ENCODE measurements around the gene EZH2. TPM values are rescaled to one million over a fixed set of nuclear protein-coding genes. Genes with fewer than 3 reads are reported as not detected.

EZH2 gene
- polyA plus RNA-seq, 5 donors = 35.0 to 61.3 (median 48.7) TPM

DNA sequence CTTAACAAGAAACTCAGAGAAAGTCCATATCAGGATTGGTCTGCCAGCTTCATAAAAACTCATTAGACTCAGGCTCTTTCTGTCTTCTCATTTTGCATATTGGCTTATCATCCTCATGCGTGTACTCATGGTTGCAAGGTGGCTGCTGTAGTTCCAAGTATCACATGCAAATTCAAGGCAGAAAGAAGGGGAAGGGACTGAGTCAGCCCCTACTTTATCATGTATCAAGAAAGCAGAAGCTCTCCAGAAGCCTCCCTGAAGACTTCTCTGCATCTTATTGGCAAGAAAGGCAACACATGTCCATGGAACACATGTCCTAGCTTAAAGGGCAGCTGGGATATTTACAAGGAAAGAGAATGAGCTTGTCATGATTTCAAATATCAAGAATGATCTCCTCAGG is 19.4 kb upstream of the EZH2 start:
- no peak for DNase-seq

DNA sequence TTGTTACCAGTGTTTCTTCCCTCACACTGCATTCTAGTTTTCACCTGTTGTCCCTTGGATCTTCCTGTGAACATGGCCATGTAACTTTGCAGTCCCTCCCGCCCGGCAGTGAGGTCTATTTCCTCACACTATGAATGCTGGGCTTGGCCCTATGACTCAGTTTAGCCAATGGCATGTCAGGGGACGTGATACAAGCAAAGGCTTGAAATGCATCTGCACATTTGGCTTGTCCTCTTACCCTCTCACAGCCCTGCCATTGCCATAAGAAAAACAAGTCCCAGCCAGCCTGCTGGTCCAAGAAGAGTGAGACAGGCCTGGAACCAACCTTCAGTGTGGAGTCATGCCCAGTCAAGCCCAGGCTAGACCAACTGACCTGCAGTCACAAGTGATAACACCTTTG is 17.1 kb upstream of the EZH2 start:
- DNase-seq = no peak

DNA sequence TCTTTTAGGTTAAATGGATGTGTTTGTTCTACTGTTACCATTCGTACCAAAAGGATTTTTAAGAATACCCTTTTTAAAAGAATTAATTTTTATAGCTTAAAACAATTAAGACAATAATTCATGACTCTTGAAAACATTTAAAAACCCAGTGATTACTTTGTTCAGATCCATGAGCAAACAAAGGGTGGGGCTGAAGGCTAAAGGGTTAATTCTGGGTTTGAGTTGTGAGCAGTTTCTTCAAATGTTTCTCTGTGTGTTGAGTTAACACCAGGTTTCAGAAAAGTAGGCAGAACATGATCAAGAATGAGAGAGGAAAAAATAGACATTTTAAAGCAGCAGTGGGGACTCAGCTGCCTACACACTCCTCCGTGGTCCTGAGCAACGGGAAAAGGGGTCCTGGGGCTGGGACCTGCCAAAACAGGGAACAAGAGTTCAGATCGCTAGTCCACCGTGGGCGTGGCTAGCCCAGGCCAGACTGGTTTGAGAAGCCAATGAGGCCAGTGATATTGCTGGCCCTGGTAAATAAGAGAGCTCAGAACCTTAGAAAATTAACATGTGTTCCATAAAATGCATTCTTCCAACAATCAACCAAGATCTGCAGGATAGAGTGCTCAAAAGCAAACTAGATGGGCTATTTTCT is 14.9 kb upstream of the EZH2 start:
- no peak for DNase-seq

DNA sequence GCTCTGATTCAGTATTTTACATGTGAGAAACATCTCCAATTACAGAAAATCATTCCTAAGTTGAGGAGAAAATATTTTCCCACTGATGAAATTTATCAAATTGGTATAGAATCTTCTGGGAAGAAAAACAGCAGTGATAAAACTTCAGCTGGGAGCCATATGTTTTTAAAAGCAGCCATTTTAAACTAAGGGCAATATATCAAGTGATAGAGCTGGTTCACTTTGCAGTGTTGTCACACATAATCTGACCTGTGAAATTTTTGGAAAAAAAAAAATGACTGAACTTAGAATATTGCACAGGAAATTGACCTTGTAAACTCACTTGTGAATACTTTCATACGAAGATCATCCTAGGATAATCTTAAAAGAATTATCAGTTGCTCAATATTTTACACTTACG is 10.5 kb upstream of the EZH2 start:
- DNase-seq = no peak

DNA sequence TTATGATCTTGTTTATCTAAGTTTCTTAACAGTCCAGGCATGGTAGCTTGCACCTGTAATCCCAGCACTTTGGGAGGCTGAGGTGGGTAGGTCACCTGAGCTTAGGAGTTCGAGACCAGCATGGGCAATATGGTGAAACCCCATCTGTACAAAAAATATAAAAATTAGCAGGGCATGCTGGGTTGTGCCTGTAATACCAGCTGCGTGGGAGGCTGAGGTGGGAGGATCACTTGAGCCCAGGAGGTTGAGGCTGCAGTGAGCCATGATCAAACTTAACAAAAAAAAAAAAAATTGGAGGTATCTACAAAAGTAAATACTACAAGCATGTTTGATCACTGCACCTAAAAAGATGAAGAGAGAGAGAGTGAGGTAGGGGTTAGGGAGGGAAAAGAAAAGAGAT is 9.0 kb upstream of the EZH2 start:
- DNase-seq = no peak

DNA sequence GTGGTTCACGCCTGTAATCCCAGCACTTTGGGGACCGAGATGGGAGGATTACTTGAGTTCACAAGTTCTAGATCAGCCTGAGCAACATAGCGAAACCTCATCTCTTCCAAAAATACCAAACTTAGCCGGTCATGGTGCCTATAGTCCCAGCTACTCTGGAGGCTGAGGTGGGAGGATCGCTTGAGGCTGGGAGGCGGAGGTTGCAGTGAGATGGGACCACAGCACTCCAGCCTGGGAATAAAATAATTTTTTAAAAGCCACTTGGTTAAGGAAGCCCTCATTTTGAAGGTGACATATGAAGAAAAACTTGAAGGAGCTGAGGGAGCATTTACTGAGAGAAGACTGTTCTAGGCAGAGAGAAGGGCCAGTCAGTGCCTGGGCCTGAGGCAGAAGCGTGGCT is 4.2 kb upstream of the EZH2 start:
- DNase-seq = no peak

DNA sequence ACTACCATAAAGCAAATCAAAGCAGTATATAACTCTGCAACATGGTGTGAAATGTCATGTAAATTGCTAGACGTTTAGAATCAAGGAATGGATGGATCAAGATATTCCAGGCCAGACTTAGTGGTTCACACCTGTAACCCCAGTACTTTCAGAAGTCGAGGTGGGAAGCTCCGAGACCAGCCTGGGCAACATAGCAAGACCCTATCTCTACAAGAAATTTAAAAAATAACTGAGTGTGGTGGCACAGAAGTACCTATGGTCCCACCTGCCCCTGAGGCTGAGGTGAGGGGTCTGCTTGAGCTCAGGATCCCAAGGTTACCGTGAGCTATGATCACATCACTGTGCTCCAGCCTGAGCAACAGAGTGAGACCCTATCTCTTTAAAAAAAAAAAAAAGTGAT is 2.8 kb upstream of the EZH2 start:
- no peak for DNase-seq

DNA sequence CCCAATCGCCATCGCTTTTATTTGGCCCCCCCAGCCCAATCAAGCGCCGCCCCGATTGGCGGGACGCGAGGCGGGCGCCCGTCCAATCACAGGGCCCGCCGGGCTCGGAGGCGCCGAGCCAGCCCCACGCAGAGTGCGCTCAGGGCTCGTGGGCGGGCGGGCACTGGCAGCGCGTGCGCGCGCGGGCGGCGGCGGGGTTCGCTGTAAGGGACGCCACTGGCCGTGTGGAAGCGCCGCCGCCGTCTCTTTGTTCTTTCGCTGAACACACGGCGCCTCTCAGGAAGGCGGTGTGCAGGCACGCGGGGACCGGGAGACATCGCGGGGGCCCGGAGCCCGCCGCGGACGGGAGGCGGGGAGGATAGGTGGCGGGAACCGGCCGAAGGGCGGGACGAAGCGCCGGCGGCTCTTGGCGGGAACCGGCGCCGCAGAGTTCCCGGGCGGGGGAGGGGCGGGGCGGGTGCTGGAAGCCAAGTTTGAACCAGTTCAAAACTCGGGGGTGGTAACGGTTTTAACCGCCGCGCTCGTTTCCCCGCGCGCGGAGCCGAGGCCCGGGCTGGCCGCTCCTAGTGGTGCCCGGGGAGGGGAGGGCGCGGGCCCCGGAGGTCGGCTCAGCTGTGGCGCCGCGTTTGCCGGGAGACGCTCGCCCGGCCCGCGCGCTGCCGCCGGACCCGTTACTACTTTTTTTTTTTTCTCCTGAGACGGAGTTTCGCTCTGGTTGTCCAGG is 370 bp upstream of the EZH2 start:
- DNase-seq = peak; percentile 94

DNA sequence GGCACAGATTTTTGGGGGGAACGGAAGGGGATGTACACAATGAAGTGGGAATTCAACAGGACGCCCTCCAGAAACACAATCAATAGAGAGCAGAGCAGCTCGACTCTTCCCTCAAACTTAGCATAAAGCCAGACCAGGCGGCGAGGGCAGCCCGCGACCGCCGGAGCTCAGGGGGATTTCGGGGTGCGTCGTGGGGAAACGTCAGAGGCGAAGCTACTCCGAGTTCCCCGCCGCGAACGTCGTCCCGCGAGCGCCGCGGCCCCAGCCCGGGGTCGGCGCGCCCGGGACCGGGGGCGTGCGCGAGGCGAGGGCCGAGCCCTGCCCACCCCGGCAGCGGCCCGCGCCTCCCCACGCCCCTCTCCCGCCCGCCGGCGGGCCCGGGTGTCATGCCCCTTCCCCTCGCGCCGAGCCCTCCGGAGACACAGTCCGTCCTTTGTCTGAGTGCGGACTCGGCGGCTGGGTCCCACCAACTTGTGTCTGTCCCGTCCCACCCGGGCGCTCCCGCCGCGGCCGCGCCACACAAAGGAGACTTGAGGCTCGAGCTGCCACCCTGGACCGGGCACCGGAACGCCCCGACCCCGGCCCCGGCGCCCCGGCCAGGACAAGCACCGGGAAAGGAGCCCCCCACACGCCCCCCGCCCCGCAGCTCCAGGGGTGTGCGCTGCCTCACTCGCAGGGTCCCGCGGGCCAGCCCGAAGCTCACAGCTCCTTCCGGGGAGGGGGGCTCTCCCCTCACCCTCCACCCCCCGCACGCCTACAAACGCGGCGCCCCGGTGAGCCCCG is 634 bp downstream of the EZH2 start:
- DNase-seq = peak in 1 of 2 donors; percentile 38

DNA sequence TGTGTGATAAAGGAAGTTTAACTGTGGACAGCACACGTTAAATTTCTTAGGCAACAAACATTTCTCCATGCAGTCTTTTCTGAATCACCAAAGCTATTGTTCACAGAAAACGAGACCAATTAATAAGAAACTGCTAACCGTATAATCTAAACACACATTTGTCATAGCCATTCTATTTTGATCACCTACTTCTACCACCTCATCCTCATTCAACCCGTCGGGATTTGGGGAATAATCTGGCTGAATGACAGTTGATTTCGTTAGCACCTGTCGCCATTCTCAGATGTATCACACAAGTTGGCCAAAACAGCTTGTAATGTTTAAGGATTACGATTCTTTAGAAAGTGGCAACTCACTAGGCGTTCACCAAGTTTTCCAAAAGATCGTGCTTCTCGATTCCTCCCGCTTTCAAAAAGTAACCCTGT is 1.2 kb downstream of the EZH2 start:
- no peak for DNase-seq

DNA sequence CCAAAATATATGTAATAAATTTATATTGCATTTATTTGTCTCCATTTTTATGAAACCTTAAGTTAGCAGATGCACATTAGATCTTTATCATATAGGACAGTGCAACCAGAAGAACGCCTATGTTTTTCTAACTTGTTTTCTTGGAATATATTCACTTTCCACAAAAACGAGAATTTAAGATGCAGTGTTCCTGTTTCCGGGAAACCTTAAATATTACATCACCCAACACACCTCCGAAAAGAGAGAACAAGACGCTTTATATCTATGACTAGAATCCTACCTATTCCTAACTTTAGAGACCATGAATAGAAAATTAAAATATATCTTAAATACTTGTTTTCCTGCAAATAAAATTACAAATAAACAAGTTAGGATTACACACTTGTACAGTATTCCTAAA is 1.9 kb downstream of the EZH2 start:
- DNase-seq = no peak

DNA sequence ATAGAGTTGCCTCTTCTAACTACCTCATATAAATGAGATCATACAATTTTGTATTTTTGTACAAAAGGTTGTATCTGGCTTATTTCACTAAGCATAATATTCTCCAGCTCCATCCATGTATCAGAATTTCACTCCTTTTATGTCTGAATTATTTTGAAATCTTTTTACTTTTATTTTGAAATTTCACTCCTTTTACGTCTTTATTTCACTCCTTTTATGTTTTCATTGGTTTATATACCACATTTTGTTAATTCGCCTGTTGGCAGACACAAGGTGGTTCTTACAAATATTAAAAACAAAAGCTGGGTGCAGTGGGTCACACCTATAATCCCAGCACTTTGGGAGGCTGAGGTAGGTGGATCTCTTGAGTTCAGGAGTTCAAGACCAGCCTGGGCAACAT is 5.8 kb downstream of the EZH2 start:
- no peak for DNase-seq

DNA sequence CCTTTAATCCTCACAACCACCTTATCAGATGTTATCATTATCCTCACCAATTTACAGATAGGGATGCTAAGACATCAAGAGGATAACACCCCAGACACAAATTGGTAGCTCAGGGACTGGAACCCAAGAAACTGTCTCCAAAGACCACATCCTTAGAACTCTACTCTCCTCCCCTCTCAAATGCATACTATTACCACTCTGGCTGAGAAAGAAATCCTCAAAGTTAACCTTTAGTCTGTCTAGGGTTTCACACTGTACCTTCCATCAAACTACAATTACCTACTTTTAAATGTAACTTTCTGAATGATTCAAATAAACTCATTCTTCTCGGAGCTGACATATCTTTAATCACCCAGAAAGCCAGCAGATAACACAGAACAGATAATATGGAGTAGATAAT is 6.6 kb downstream of the EZH2 start:
- DNase-seq = no peak

DNA sequence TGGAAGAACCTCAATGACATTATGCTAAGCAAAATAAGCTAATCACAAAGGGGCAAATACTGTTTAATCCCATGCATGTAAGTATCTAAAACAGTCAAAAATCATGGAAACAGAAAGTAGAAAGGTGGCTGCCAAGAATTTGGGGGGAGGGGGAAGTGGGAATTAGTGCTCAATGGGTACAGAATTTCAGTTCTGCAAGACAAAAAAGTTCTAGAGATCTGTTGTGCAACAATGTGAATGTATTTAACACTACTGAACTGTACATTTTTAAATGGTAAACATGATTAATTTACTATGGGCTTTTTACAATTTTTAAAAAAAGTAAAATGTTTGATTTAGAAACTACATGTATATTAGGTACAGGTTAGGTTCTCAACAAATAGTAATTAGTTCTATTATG is 11.9 kb downstream of the EZH2 start:
- DNase-seq = no peak

DNA sequence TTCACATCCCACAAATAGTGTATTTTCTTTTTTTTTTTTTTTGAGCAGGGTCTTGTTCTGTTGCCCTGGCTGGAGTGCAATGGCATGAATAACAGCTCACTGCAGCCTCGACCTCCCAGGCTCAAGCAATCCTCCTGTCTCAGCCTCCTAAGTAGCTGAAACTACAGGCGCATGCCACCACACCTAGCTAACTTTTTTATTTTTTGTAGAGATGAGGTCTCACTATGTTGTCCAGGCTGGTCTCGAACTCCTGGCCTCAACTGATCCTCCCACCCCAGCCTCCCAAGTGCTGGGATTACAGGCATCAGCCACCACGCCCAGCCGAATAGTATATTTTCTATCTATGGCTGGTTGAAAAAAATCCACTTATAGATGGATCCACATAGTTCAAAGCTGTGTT is 12.5 kb downstream of the EZH2 start:
- no peak for DNase-seq

DNA sequence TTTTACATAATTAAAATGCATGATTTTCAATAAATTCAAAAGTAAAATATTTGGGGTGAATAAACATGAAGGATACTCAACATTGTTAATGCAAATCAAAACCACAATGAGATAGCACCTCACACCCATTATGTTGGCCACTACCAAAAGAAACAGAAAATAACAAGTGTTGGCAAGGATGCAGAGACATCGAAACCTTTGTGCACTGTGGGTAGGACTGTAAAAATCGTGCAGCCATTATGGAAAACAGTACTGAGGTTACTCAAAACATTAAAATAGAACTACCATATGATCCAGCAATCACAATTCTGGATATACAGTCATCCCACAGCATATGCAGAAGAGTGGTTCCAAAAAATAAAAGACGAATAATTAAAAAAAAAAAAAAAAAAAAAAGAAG is 13.1 kb downstream of the EZH2 start:
- DNase-seq = no peak

DNA sequence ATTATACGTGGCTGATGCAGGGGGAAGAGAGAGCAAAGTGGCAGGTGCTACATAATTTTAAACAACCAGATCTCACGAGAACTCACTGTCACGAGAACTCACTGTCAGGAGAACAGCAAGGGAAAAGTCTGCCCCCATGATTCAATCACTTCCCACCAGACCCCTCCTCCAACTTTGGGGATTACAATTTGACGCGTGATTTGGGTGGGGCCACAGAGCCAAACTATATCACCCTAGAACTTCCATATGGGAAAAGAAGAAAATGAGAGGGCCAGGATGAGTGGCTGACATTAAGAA is 15.8 kb downstream of the EZH2 start:
- no peak for DNase-seq

DNA sequence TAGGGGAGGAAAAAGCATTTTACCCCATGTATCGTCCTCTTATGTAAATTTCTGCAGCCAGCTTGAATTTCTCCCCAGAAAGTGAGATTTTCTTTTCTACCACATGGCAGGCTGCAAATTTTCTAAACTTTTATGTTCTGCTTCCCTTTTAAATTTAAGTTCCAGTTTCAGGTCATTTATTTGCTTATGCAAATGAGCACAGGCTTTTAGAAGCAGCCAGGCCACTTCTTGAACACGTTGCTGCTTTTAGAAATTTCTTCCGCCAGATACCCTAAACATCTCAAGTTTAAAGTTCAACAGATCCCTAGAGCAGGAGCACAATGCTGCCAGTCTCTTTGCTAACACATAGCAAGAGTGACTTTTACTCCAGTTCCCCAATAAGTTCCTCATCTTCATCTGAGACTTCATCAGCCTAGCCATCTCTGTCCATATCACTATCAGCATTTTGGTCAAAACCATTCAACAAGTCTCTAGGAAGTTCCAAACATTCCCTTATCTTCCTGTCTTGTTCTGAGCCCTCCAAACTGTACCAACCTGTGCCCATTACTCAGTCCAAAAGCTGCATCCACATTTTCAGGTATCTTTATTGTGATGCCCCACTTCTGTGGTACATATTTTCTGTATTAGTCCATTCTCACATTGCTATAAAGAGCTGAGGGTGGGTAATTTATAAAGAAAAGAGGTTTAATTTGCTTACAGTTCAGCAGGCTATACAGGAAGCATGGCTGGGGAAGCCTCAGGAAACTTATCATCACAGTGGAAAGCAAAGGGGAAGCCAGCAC is 16.3 kb downstream of the EZH2 start:
- no peak for DNase-seq

DNA sequence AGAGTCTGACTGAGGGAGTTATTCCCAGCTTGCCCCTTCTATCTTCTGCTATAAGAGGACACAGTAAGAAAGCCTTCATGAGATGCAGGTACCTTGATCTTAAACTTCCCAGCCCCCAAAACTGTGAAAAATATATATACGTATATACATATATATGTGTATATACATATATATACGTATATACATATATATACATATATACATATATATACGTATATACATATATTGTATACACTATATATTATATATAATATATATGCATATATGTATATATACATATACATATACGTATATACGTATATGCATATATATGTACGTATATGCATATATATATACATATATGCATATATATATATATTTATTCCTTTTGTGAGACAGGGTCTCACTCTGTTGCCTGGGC is 17.7 kb downstream of the EZH2 start:
- no peak for DNase-seq

DNA sequence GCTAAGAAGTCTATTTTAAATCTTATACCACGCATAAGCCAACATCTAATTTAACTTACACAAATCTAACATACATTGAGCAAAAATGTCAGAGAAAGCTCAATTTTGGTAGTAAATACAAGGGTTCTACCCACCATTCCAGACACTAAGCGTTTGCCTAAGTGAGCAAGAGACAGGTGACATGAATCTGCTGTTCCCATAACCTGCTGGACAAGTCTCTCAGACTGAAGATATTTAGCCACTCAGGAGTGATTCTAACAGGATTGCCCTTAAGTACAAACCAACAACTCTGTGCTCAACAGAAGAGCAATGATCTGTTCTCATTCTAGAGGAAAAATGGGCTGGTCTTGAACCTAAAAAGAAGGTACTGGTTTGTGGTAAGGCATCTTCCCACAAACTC is 18.8 kb downstream of the EZH2 start:
- DNase-seq = no peak

DNA sequence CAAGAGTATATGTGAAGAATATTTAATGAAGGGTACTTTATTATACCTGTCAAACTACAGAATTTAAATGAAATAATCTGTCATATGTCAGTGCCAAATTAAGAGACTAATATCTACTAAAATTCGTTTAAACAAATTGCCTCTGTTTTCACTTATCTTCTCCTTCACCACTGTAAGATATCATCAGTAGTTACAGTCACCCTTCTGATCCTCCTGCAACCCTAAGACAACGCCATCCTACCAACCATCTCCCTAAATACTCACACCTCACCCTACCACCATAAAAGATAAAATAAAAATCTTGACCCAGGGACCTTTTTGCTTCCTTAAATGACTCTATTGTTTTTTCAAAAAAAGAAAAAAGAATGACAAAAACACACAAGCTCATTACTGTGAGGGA is 20.8 kb downstream of the EZH2 start:
- DNase-seq = no peak

DNA sequence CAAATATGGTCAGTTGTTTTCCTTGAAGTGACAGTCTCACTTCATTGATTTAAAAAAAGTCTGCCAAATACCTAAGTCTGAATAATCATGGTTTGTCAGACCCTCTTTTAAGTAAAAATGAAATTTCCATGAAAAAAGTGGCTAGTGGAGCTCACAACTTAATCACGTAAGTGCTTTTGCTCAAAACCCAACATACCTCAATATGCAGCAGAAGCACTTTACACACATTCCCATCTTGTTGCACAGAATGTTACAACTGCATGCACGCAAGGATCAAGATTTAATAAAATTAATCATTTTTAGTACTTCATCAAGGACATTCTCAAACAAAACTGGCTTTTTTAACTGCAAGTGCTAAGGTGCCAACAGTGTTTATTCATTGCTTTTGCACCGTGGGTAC is 21.6 kb downstream of the EZH2 start:
- DNase-seq = no peak

DNA sequence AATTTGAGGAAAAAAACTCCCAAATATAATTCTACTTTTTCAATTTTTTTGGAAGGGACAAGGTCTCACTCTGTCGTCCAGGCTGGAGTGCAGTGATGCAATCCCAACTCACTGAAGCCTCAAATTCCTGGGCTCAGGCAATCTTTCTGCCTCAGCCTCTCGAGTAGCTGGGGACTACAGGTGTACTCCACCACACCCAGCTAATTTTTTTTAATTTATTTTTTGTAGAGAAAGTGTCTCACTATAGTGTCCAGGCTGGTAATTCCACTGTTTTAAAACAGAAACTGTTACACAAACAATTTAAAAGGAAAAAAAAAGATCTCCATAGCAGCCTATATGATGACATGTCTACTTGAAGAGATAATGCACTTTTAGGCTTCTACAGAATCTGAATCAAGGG is 25.6 kb downstream of the EZH2 start:
- DNase-seq = no peak
